ENCODE data around the gene CORO7.

DNA sequence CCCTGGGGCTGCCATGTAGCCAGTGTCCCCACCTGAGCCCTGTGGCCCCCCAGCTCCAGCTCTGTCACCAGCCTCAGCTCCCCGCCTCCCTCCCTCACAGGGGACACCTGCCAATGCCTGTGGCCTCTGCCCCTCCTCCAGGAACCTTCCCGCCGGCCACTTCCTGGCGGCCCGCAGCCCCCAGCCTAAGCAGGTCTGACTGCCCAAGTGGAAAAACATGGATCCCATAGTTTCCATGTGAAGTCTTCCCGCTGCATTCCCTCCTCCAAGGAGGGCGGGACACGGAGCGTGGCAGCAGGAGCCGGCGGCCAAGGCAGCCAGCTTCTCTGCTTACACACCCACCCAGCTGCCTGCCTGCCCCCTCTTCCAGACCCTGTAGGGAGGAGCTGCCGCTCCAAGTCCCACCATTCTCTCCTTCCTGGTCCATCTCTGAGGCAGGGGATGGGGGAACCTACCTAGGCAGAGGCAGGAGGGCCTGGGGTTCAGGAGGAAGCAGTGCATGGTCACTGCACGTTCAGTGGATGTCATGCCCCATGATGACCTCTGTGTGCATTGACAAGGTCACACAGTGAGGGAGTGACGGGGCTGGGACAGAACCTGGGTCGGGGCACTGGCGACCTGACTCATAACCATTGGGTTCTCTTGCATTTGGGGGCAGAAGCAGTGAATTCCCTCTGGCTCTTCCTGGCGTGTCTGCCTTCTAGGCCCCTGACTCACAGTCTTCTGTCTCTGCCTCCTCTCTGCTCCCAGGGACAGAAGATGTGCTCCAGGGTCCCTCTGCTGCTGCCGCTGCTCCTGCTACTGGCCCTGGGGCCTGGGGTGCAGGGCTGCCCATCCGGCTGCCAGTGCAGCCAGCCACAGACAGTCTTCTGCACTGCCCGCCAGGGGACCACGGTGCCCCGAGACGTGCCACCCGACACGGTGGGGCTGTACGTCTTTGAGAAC is 36.0 kb downstream of the CORO7 start:
- TF ChIP-seq ZNF431 (CRISPR knock-in tag; IDR thresholded peaks at IDR 0.05) (no peak), MECOM (CRISPR knock-in tag; IDR thresholded peaks at IDR 0.05) (no peak), FOXK2 (conservative IDR thresholded peaks at IDR 0.05 in 1 of 2, IDR thresholded peaks at IDR 0.05 in 1 of 2; ENCODE audit: low read depth in 2 of 2) (no peak), SMARCB1 (IDR thresholded peaks at IDR 0.05; ENCODE audit: insufficient read length, low read depth) (no peak), POLR2AphosphoS2 (IDR thresholded peaks at IDR 0.05; ENCODE audit: low read length) (no peak), GABPA (tag; conservative IDR thresholded peaks at IDR 0.05; ENCODE audit: low read depth) (no peak), ZNF282 (CRISPR knock-in tag; IDR thresholded peaks at IDR 0.05) (no peak), TARDBP (IDR thresholded peaks at IDR 0.05) (no peak)

Data from K562 (cell line).